Coronary artery (tissue), 2 donors: ENCODE results near the gene HPSE2.

Experiments
- DNase-seq: peaks from one replicate; pipeline ENCODE4 v3.0.0-alpha.2; 2017; ENCODE audit warnings: low spot score
- H3K27ac ChIP-seq, 2 donors: fragments of 200-600 bp; sonication (generic); one replicate each; pipeline ENCODE4 v1.5.1; 2016 to 2019
- H3K4me3 ChIP-seq: fragments of 200-600 bp; sonication (generic); 2 replicates; pipeline ENCODE4 v1.5.1; 2016; ENCODE audit warnings: mild to moderate bottlenecking, moderate library complexity
- TF ChIP-seq, protein P1 (sequence below): fragments of 200-600 bp; sonication (generic); IDR thresholded peaks from one replicate; pipeline ENCODE4 v1.5.1; 2019; ENCODE audit warnings: antibody characterized with exemption

The HPSE2 gene

DNA sequence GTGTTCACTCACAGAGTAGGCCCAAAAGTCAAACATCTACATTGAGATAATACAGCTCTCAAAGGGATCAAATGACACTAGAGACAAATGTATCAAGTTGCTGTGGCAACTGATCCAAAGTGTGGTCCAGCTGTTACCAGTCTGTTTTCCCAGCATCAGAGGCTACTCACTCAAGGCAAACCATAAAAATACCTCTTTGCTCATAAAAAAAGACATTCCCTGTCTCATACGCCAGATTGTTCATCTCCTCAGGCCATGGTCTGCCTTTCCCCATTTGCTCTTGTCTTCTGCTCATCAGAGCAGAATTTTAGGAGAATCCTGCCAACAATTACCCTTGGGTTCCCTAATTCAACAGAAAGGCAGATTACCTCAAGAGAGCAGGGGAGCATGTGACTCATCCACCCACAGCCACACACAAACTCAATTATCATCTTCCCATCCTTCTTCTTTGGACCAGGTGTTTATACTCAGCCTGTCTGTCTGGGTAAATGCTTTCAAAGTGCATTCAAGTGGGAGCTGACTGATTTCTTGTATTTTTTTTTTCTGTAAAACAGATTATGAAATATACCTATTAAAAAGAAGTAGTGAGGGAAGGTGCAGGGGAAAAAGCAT, 562.4 kb downstream of the HPSE2 start:
- TF ChIP-seq, protein P1, sequence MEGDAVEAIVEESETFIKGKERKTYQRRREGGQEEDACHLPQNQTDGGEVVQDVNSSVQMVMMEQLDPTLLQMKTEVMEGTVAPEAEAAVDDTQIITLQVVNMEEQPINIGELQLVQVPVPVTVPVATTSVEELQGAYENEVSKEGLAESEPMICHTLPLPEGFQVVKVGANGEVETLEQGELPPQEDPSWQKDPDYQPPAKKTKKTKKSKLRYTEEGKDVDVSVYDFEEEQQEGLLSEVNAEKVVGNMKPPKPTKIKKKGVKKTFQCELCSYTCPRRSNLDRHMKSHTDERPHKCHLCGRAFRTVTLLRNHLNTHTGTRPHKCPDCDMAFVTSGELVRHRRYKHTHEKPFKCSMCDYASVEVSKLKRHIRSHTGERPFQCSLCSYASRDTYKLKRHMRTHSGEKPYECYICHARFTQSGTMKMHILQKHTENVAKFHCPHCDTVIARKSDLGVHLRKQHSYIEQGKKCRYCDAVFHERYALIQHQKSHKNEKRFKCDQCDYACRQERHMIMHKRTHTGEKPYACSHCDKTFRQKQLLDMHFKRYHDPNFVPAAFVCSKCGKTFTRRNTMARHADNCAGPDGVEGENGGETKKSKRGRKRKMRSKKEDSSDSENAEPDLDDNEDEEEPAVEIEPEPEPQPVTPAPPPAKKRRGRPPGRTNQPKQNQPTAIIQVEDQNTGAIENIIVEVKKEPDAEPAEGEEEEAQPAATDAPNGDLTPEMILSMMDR, result no peak
- DNase-seq, result no peak
- Histone ChIP-seq H3K27ac (no peak overlapping the region), H3K4me3 (no peak overlapping the region)

DNA sequence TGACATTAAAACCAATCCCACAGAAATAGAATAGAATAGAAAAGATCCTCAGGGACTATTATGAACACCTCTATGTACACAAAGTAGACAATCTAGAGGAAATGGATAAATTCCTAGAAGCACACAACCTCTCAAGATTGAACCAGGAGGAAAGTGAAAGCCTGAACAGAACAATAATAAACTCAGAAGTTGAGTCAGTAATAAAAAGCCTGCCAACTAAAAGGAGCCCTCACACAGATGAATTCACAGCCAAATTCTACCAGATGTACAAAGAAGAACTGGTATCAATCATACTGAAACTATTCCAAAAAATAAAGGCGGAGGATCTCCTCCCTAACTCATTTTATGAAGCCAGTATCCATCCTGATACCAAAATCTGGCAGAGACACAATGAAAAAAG, 568.6 kb downstream of the HPSE2 start:
- Histone ChIP-seq H3K27ac (no peak overlapping the region), H3K4me3 (no peak overlapping the region)
- TF ChIP-seq, protein P1, result no peak
- DNase-seq, result no peak

DNA sequence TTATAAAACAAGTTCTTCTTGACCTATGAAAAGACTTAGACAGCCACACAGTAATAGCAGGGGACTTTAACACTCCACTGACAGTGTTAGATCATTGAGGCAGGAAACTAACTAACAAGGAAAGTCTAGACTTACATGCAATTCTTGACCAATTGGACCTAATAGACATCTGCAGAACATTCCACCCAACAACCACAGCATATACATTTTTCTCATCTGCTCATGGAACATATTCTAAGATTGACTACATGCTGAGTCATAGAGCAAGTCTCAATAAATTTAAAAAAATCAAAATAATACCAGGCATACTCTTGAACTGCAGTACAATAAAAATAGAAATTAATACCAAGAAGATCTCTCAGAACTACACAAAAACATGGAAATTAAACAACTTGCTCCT, 569.4 kb downstream of the HPSE2 start:
- DNase-seq, result no peak
- TF ChIP-seq, protein P1, result no peak
- Histone ChIP-seq H3K4me3 (no peak overlapping the region), H3K27ac (no peak overlapping the region)

DNA sequence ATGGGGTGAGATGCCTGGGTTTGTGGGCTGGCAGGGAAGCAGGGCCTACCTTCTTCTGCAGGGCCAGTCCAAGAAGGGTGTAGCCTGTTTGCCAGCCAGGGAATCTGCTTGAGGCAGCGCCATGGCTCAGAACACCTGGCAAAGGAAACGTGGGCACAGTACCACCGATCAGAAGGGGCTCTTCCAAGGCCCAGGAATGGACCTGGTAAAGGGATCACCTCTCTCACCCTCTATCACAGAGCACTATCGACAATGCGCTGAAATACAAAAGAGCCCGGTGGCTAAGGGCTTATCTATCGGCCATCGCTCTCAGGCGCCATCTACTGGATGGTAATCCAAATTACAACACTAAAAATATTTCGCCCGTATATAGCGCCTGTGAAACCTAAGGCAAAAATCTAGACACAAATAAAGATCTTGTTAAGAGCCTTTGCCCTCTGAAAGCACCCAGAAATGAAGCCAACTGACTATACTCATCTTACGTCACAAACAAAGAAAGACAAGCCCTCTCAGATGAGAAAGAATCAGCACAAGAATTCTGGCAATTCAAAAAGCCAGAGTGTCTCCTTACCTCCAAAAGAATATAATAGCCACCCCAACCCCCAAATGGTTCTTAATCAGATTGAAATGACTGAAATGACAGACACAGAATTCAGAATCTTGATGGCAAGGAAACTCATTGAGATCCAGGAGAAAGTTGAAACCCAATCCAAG, 571.2 kb downstream of the HPSE2 start:
- no peak overlapping the region for H3K27ac ChIP-seq
- TF ChIP-seq, protein P1, result no peak
- no peak overlapping the region for H3K4me3 ChIP-seq
- DNase-seq, result no peak

DNA sequence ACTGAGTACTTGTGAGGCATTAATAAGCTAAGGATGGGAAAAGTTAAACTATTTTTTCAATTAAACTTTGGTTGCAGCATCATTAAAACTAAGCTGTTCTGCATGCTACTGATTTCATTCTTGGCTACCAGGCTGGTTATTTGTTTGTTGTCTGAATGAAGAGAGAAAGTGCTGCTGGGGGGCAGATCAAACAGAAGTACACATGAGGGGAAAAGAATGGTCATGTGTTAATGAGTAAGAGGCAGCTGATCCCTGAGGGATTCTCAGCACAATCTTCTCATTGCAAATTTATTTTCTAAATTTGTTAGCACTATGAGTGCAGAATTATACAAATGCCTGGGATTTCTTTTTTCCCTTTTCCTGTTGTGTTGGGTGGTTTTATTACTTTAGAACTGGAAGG, 575.7 kb downstream of the HPSE2 start:
- no peak for DNase-seq
- Histone ChIP-seq H3K4me3 (no peak overlapping the region), H3K27ac (no peak overlapping the region)
- TF ChIP-seq, protein P1, result no peak

DNA sequence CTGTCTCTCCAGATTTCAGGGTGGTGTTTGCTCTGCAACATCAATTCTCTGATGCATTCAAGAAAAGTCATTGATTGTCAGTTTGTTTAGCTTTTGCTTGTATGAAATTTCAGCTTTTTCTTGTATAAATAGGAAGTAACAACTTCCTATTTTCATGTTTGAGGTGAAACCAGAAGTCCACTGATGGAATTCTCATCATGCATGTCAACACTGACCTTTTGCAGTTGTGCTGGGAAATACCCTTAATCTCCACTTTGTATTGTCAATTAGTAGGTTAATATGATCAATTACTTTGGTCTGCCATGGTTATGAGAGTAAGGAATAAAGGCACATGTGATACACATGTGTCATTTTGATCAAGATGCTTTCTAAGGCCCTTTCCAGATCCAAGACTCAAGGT, 580.2 kb downstream of the HPSE2 start:
- Histone ChIP-seq H3K27ac (no peak overlapping the region), H3K4me3 (no peak overlapping the region)
- TF ChIP-seq, protein P1, result no peak
- no peak for DNase-seq

DNA sequence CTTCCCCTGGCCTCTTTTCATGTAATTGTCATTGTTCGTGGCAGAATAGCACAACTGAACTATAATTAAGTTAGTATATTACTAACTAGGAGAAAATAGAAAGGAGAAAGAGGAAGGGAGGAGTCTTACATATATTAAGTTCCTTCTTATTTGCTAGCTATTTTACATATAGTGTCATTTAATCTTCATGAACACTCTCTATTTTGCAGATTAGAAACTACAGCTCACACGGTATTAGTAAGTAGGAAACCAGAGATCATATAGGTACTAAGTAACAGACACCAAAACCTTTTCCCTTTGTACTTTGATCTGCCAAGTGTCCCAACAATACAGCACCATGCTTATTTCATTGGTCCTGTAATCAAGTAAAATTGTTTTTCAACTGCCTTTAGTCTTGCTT, 586.5 kb downstream of the HPSE2 start:
- DNase-seq, result no peak
- Histone ChIP-seq H3K27ac (no peak overlapping the region), H3K4me3 (no peak overlapping the region)
- TF ChIP-seq, protein P1, result no peak
